B cell (primary cell): ENCODE results near the gene TMSB4X.

Experiments
- EZH2 ChIP-seq: IDR thresholded peaks from 2 replicates; pipeline ENCODE4 v1.6.1; 2012; ENCODE audit warnings: borderline replicate concordance, low read depth, mild to moderate bottlenecking, moderate library complexity, low read length; ENCODE audit not compliant: insufficient read depth, poor library complexity, severe bottlenecking
- TF ChIP-seq, protein P1 (sequence below): fragments of 200-600 bp; IDR thresholded peaks from one replicate; pipeline ENCODE4 v1.8.0; 2022; ENCODE audit warnings: antibody characterized with exemption, mild to moderate bottlenecking

GRCh38 chrX:12979616-12980015 lies 4.7 kb downstream of the TMSB4X start:
- TF ChIP-seq, protein P1, sequence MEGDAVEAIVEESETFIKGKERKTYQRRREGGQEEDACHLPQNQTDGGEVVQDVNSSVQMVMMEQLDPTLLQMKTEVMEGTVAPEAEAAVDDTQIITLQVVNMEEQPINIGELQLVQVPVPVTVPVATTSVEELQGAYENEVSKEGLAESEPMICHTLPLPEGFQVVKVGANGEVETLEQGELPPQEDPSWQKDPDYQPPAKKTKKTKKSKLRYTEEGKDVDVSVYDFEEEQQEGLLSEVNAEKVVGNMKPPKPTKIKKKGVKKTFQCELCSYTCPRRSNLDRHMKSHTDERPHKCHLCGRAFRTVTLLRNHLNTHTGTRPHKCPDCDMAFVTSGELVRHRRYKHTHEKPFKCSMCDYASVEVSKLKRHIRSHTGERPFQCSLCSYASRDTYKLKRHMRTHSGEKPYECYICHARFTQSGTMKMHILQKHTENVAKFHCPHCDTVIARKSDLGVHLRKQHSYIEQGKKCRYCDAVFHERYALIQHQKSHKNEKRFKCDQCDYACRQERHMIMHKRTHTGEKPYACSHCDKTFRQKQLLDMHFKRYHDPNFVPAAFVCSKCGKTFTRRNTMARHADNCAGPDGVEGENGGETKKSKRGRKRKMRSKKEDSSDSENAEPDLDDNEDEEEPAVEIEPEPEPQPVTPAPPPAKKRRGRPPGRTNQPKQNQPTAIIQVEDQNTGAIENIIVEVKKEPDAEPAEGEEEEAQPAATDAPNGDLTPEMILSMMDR, result no peak
- no peak for TF ChIP-seq EZH2
